AG20443 (cell line): ENCODE results near the gene AGGF1.
"Not testable (repeated sequence)": the region's sequence is repeated elsewhere in the genome, so short reads cannot be mapped to it uniquely, and the experiment has no call there.

Experiments used
- DNase-seq: peaks from one replicate; pipeline ENCODE4 v3.0.0; 2012; ENCODE audit warnings: low spot score, mixed read lengths

AGGF1 gene

DNA sequence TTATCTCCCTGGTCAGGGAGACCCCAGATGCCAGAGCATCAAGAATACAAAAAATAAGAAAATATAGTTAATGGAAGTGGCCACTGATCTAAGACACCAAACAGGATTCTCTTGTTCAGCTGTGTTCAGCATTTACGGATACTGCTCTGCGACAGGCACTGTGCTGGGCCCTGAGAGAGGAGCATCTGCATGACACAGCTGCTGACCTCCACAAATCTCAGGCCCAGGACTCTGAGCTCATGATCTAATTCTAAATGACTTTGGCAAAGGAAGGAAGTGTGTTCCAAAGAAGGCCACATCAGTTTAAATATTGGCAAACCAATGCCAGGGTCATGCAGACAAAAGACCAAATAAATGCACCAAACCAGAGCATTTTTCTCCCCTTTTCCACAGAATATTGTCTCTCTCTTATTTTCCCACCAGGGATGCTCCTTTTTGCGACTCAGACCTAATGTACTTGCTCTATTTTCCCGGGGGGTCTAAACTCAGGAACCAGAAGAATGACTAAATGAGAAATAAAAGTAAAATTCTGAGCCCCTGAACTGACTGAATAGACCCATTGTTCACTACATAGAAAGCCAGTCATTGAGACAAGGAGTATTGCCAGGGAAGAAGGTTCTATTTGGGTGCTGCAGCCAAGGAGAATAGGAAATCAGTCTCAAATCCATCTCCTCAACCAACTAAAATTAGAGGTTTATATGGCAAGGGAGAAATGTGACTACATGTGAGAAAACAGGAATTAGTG lies 1.4 kb upstream of the AGGF1 start:
- no peak for DNase-seq

DNA sequence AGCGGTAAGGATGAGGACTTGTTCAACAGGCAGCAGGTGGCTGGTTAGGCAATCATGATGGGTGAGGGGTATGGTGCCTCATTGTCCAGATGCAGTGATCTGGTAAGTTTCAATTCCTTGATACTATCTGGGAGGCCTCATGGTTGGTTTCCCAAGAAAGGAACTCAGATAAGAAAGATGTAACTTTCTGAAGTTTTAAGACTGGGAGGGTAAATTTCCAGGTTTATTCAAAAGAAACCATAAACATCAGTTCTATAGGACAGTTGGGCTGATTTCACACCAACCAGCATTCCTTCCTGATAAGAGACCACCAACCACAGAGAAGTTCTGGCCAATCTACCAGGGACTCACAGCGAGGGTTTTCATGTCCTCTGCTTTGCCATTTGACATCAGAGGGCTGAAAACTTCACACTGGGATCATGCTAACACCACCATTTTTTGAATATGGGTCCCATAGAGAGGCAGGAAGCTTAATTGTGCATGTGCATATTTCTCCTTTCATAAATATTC lies 773 bp upstream of the AGGF1 start:
- DNase-seq = no peak

GRCh38 chr5:77031891-77032290 lies 1.7 kb downstream of the AGGF1 start:
- no peak for DNase-seq

DNA sequence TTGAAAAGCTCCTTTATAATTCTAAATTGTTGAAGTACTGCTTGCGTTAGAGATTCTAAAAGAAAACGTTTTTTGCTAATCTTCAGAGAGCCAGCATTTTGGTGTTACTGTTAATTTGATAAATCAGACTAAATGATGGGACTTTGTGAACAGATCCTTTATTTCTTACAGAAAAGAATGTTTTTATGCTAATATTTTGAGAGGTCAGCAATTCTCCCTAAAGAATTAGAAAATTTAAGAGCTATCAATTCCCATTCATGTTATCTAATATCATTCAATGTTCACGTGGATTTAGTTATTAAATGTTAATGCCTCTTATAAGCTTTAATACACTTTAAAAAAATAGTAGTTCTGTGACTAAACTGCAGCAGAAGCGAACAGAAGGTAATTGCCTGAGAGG lies 2.4 kb downstream of the AGGF1 start:
- DNase-seq = no peak

- no peak for DNase-seq
Measured at GRCh38 chr5:77033338-77033737, 3.1 kb downstream of the AGGF1 start.

DNA sequence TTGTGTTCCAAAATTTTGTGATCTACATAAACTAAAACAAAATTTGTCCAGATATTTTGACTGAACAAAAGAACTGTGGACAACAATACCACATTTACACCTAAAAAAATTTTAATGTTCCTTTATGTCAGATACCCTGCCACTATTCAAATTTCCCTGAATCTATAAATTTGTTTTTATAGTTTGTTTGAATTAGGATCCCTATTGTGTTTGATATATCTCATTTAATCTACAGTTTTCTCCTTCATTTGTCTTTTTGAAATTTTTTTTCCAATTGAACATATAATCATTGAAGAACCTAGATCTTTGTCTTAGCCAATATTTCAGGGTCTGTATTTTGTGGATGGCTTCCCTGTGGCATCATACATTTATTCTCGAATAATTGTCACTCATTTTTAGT lies 5.7 kb downstream of the AGGF1 start:
- no peak for DNase-seq

DNA sequence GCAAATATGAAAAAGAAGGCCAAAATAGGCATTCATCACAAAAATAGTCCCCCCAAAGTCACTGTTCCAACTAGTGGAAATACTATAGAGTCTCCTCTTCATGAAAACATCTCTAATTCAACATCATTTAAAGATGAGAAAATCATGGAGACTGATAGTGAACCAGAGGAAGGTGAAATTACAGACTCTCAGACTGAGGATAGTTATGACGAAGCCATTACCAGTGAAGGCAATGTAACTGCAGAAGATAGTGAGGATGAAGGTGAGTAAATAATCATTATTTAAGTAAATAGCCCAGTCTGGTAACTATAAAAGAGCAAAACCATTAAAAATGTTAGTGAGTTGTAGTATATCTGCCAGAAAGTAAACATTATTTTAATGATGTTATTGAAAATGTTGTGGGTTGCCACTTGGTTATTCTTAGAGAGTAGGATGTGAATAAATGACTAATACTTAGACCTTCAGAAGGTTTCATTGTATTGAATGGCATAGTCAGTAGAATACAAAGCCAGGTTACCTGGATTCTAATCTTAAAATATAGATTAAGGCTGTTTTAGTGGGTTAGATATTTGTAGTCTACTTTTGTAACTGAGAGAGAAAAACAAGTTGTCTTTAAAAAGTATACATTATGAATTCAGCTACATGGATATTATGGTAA lies 16.3 kb downstream of the AGGF1 start:
- no peak for DNase-seq

DNA sequence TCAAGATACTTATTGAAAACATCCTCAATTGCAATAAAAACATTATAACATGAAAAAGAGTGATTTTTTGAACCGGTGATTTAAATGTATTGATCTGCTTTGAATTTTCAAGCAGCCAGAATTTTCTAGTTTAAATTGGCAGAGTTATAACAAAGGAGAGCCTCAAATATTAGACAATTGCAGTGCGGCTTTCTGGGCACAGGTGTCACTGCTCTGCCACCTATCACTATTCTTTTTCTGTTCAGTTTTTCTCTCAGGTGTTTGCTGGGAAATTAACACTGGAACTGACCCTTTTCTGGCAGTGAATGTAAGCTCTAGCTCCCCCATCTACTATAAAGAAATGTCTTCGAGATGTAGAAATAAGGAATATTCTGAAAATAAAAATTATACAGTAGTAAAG lies 33.8 kb downstream of the AGGF1 start:
- DNase-seq = no peak

- no peak for DNase-seq
Measured at GRCh38 chr5:77065256-77065655, 35.1 kb downstream of the AGGF1 start.

- DNase-seq = no peak
Measured at GRCh38 chr5:77066184-77066583, 36.0 kb downstream of the AGGF1 start.

DNA sequence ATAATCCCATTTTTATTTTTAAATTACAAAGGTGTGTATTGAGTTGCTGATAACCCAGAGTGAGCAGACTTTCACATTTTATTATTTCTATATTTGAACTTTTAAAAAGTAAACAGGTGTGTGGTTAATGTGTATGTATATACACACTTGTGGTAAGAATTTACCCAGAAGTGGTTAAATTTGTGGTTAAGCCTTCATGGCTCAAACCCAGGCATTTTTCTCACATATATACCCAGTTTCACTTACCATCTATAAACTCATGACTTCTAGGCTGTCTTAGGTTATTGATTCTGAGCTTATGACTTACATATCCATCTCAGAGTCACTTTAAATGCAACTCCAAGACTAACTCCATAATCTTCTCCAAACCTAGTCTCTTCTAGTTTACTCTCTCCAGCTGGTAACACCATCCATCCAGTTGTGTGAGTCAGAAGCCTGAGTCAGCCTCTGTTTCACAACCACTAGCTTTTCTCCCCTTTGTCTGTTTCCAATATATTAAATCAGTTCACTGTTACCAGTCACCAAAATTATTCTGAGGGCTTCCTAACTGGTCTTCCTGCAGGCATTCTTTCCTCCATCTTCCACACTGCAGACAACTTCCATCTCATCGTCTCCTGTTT lies 36.7 kb downstream of the AGGF1 start:
- peak; percentile 84 for DNase-seq

GRCh38 chr5:77073667-77074066 lies 43.5 kb downstream of the AGGF1 start:
- DNase-seq = no peak

- DNase-seq = no peak
Measured at GRCh38 chr5:77074745-77075144, 44.5 kb downstream of the AGGF1 start.

DNA sequence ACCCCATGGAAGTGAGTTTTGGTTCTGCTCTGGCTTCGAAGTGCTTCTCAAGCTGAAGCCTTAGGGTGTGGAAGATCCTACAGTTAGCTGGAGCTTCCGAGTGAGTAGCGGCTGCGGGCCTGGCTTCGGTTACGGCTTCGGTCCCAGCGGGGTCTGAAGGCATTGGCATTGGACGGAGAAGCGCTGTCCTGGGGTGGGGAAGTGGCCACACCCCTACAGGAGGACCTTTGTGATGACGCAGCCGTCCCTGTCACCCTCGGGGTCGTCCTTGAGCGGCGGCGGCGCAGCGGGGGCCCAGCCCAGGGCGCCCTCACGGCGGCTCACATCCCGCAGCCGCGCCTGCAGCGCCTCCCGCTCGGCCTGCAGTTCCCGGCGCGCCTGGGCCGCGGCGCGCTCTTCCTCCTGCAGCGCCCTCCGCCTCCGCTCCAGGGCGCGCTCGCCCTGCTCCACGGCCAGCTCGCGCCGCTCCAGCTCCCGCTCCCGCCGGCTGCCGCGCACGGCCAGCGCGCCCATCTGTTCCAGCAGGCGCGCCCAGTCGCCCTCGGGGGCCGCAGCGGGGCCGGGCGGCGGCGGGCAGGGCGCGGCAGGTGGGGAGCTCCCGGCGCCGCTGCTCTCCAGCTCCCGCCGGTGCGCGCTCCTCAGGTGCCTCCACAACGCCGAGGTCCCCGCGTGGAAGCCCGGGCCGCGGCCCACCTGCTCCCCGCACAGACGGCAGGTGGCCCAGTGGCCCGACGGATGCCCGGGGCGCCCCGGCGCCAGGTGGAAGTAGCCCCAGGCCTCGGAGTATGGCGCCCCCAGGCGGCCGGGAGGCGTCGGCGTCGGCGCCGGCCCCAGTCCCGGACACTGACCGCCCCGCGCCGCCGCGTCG lies 47.0 kb downstream of the AGGF1 start:
- peak; percentile 91 for DNase-seq

GRCh38 chr5:77077829-77078176 lies 47.6 kb downstream of the AGGF1 start:
- DNase-seq = no peak

GRCh38 chr5:77080479-77080878 lies 50.3 kb downstream of the AGGF1 start:
- not testable (repeated sequence) for DNase-seq

- DNase-seq = no peak
Measured at GRCh38 chr5:77080905-77081304, 50.7 kb downstream of the AGGF1 start.

DNA sequence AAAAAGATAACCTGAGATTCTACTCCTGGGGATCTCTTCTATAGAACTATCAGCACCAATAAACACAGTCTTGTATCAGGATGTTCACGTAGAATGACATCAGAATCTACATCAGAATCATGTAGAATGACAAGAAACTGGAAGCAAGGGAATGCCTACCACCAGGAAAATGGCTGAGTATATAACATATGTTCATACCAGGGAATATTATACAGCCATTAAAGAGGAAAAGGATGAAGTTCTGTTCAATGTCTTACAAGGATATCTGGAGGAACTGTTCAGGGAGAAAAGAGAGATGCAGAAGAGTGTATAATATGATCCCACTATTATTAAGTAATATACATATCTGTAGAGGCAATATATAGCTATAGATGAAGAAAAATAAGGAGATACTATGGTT lies 52.1 kb downstream of the AGGF1 start:
- DNase-seq = no peak

DNA sequence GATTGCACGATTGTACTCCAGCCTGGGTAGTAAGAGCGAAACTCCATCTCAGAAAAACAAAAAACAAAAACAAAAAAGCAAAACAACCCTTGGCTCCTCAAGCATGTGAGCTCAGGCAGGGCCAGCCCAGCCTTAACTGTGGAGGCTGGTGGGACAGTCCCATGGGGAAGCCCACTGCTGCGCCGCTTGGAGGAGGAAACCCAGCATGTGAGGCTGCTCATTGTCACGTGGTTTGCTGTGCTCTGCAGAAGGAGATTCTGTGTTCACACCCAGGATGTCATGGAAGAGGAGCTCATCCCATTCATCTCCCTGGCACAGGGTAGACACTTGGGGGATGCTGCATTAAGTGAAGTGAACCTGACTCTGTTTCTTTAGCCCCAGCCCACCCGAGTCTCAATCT lies 52.9 kb downstream of the AGGF1 start:
- DNase-seq = no peak

DNA sequence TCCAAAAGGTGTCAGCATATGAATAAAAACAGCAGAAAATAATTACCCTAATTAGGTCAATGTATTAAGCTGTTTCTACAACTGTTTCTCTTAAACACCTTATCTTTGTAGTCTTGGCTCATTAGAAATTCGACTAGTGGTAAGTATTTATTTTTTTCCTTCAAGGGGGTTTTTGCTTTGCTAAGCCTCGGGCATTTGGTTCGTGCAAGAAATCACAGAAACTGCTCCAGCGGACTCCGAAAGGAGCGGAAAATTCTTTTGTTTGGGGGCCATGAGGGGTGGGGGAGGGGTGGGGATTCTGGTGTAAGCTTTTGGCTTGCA lies 56.1 kb downstream of the AGGF1 start:
- DNase-seq = no peak

DNA sequence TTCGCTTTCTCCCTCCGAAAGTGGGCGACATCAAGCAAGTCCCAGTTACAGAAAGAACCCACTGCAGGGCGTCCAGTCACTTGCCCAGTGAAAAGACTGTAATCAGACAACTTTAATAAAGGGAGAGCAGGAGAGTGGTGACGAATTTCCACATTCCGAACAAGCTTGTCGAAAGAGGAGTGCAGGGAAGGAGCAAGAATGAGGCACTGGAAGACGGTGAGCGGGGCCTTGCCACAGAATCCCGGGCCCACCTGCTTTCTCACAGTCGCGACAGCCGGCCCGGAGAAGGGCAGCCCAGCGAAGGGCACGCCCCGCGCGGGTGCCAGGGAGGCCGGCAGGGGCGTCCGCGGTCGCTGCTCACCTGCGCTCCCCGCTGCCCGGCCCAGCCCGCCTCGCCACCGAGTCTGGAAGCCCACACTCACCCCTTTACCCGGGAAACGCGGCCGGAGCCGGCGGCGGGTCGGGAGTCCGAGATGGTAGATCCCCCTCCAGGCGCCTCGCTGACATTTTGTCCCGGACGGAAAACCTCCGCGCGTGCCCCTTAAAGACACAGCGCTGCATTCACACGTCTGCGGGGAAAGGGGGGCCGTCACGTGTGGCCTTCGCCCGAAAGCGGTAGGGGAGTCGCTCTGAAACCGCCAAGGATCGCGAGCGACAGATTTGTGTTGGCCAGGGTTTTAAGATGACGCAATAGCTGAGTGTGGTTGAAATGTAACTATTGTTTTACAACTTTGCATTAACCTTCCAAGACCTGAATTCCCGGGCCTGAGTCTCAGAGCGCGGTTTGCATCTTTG lies 56.7 kb downstream of the AGGF1 start, which contains the start of gene ZBED3:
ZBED3 (minus strand) TSS at position 597 of the 795 bp plus-strand sequence. CDS start 9,407 bp downstream, outside the sequence.
- peak; percentile 78 for DNase-seq
